ENCODE measurements around the gene MAG.

Gene MAG

DNA sequence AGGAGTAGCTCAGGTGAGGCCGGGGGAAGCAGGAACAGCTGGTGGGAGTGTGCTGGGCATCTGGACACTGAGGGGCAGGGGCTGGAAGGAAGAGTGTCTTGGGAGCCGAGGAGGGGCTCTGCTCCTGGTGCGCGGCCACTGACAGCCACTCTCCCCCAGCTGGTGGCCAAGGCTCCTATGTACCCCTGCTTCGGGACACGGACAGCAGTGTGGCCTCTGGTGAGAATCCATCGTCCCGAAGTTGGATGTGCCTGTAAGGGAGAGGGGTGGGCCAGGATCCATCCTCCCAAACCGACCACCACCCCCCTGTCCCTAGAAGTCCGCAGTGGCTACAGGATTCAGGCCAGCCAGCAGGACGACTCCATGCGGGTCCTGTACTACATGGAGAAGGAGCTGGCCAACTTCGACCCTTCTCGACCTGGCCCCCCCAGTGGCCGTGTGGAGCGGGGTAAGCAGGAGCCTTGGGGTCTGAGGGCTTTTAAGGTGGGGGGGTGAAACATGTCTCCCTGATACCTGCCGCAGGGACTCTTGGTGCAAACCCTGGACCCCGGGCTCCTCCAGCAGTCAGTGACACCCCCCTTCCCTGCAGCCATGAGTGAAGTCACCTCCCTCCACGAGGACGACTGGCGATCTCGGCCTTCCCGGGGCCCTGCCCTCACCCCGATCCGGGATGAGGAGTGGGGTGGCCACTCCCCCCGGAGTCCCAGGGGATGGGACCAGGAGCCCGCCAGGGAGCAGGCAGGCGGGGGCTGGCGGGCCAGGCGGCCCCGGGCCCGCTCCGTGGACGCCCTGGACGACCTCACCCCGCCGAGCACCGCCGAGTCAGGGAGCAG is 25.2 kb upstream of the MAG start:
- TF ChIP-seq, protein P1, sequence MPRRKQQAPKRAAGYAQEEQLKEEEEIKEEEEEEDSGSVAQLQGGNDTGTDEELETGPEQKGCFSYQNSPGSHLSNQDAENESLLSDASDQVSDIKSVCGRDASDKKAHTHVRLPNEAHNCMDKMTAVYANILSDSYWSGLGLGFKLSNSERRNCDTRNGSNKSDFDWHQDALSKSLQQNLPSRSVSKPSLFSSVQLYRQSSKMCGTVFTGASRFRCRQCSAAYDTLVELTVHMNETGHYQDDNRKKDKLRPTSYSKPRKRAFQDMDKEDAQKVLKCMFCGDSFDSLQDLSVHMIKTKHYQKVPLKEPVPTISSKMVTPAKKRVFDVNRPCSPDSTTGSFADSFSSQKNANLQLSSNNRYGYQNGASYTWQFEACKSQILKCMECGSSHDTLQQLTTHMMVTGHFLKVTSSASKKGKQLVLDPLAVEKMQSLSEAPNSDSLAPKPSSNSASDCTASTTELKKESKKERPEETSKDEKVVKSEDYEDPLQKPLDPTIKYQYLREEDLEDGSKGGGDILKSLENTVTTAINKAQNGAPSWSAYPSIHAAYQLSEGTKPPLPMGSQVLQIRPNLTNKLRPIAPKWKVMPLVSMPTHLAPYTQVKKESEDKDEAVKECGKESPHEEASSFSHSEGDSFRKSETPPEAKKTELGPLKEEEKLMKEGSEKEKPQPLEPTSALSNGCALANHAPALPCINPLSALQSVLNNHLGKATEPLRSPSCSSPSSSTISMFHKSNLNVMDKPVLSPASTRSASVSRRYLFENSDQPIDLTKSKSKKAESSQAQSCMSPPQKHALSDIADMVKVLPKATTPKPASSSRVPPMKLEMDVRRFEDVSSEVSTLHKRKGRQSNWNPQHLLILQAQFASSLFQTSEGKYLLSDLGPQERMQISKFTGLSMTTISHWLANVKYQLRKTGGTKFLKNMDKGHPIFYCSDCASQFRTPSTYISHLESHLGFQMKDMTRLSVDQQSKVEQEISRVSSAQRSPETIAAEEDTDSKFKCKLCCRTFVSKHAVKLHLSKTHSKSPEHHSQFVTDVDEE (CRISPR knock-in tag; IDR thresholded peaks at IDR 0.05), result no peak
- no peak for TF ChIP-seq ARNTL (CRISPR knock-in tag; IDR thresholded peaks at IDR 0.05; ENCODE audit: borderline replicate concordance, low read depth)
- TF ChIP-seq, protein P2, sequence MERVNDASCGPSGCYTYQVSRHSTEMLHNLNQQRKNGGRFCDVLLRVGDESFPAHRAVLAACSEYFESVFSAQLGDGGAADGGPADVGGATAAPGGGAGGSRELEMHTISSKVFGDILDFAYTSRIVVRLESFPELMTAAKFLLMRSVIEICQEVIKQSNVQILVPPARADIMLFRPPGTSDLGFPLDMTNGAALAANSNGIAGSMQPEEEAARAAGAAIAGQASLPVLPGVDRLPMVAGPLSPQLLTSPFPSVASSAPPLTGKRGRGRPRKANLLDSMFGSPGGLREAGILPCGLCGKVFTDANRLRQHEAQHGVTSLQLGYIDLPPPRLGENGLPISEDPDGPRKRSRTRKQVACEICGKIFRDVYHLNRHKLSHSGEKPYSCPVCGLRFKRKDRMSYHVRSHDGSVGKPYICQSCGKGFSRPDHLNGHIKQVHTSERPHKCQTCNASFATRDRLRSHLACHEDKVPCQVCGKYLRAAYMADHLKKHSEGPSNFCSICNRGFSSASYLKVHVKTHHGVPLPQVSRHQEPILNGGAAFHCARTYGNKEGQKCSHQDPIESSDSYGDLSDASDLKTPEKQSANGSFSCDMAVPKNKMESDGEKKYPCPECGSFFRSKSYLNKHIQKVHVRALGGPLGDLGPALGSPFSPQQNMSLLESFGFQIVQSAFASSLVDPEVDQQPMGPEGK (CRISPR knock-in tag; IDR thresholded peaks at IDR 0.05; ENCODE audit: borderline replicate concordance), result no peak
- no peak for TF ChIP-seq TOX (CRISPR knock-in tag; IDR thresholded peaks at IDR 0.05; ENCODE audit: borderline replicate concordance)
- no peak for TF ChIP-seq ZNF70 (CRISPR knock-in tag; IDR thresholded peaks at IDR 0.05)
- no peak for TF ChIP-seq PPARA (CRISPR knock-in tag; IDR thresholded peaks at IDR 0.05; ENCODE audit: borderline replicate concordance)
- TF ChIP-seq ZNF565 (CRISPR knock-in tag; conservative IDR thresholded peaks at IDR 0.05; ENCODE audit: low read depth), result no peak
- no peak for TF ChIP-seq ZFP3 (CRISPR knock-in tag; IDR thresholded peaks at IDR 0.05)
- TF ChIP-seq ESRRG (CRISPR knock-in tag; IDR thresholded peaks at IDR 0.05), result no peak
- TF ChIP-seq, protein P3, sequence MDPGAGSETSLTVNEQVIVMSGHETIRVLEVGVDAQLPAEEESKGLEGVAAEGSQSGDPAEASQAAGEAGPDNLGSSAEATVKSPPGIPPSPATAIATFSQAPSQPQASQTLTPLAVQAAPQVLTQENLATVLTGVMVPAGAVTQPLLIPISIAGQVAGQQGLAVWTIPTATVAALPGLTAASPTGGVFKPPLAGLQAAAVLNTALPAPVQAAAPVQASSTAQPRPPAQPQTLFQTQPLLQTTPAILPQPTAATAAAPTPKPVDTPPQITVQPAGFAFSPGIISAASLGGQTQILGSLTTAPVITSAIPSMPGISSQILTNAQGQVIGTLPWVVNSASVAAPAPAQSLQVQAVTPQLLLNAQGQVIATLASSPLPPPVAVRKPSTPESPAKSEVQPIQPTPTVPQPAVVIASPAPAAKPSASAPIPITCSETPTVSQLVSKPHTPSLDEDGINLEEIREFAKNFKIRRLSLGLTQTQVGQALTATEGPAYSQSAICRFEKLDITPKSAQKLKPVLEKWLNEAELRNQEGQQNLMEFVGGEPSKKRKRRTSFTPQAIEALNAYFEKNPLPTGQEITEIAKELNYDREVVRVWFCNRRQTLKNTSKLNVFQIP (CRISPR knock-in tag; IDR thresholded peaks at IDR 0.05; ENCODE audit: borderline replicate concordance, low read depth), result no peak
- TF ChIP-seq BACH2 (CRISPR knock-in tag; IDR thresholded peaks at IDR 0.05; ENCODE audit: borderline replicate concordance), result no peak
- peak; percentile 28 for ATAC-seq

DNA sequence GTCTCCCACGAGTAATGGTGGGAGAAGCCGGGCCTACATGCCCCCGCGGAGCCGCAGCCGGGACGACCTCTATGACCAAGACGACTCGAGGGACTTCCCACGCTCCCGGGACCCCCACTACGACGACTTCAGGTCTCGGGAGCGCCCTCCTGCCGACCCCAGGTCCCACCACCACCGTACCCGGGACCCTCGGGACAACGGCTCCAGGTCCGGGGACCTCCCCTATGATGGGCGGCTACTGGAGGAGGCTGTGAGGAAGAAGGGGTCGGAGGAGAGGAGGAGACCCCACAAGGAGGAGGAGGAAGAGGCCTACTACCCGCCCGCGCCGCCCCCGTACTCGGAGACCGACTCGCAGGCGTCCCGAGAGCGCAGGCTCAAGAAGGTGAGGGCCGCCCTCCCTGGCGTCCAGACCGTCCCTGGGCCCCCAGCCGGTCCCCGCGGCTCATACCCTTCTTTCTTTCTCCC is 24.6 kb upstream of the MAG start:
- ATAC-seq, result peak; percentile 53

DNA sequence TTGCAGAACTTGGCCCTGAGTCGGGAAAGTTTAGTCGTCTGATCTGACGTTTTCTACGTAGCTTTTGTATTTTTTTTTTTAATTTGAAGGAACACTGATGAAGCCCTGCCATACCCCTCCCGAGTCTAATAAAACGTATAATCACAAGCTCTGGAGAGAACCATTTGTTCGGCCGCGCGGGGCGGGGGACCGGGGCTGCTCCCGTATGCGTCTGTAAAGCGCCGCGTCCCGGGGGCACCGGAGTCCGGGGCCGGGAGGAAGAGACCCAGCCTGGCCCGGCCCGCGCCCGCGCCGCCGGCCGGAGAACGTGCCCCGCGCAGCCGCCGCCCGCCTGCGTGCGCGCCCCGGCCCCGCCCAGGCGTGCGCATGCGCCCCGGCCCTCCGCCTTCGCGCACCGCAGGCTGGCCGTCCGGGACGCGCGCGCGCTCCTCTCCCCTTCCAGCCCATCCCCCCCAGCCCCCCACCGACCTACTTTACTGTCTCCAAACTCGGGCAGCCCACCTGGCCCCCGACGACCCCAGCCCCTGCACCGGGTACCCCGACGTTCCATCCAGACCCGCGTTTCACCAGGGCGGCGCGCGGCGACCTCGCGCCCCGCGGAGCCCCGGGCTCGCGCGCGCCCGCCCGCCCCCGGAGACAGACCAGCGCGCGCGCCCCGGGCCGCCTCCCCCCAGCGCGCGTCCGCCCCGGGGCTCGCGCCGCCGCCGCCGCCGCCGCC is 24.0 kb upstream of the MAG start:
- ATAC-seq, result peak; percentile 68
- TF ChIP-seq CSDC2 (CRISPR knock-in tag; IDR thresholded peaks at IDR 0.05), result no peak
- no peak for TF ChIP-seq ZNF70 (CRISPR knock-in tag; IDR thresholded peaks at IDR 0.05)
- TF ChIP-seq PPARA (CRISPR knock-in tag; IDR thresholded peaks at IDR 0.05; ENCODE audit: borderline replicate concordance), result no peak
- TF ChIP-seq, protein P4, sequence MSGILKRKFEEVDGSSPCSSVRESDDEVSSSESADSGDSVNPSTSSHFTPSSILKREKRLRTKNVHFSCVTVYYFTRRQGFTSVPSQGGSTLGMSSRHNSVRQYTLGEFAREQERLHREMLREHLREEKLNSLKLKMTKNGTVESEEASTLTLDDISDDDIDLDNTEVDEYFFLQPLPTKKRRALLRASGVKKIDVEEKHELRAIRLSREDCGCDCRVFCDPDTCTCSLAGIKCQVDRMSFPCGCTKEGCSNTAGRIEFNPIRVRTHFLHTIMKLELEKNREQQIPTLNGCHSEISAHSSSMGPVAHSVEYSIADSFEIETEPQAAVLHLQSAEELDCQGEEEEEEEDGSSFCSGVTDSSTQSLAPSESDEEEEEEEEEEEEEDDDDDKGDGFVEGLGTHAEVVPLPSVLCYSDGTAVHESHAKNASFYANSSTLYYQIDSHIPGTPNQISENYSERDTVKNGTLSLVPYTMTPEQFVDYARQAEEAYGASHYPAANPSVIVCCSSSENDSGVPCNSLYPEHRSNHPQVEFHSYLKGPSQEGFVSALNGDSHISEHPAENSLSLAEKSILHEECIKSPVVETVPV (CRISPR knock-in tag; IDR thresholded peaks at IDR 0.05), result no peak
- TF ChIP-seq, protein P1 (CRISPR knock-in tag; IDR thresholded peaks at IDR 0.05), result no peak
- no peak for TF ChIP-seq OSR1 (CRISPR knock-in tag; IDR thresholded peaks at IDR 0.05)
- TF ChIP-seq ZNF565 (CRISPR knock-in tag; conservative IDR thresholded peaks at IDR 0.05; ENCODE audit: low read depth), result no peak
- no peak for TF ChIP-seq GLIS3 (CRISPR knock-in tag; IDR thresholded peaks at IDR 0.05)
- no peak for TF ChIP-seq ZC3H10 (CRISPR knock-in tag; IDR thresholded peaks at IDR 0.05)
- TF ChIP-seq, protein P5, sequence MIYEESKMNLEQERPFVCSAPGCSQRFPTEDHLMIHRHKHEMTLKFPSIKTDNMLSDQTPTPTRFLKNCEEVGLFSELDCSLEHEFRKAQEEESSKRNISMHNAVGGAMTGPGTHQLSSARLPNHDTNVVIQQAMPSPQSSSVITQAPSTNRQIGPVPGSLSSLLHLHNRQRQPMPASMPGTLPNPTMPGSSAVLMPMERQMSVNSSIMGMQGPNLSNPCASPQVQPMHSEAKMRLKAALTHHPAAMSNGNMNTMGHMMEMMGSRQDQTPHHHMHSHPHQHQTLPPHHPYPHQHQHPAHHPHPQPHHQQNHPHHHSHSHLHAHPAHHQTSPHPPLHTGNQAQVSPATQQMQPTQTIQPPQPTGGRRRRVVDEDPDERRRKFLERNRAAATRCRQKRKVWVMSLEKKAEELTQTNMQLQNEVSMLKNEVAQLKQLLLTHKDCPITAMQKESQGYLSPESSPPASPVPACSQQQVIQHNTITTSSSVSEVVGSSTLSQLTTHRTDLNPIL (CRISPR knock-in tag; IDR thresholded peaks at IDR 0.05; ENCODE audit: low read depth), result no peak
- TF ChIP-seq ZFP30 (CRISPR knock-in tag; IDR thresholded peaks at IDR 0.05), result no peak

More for the DNA sequence above, 24.6 kb upstream of the MAG start:
- no peak for TF ChIP-seq ZNF565 (CRISPR knock-in tag; conservative IDR thresholded peaks at IDR 0.05; ENCODE audit: low read depth)

Data from SK-N-SH treated with all-trans-retinoic acid at 6 μM for 48 hours (cell line).